ENCODE results near the gene LMBR1L.
A peak's percentile ranks its signal among the peaks of the same experiment; 100 is the strongest.
"Not testable (repeated sequence)": the region's sequence is repeated elsewhere in the genome, so short reads cannot be mapped to it uniquely, and the experiment has no call there.

The LMBR1L gene

DNA sequence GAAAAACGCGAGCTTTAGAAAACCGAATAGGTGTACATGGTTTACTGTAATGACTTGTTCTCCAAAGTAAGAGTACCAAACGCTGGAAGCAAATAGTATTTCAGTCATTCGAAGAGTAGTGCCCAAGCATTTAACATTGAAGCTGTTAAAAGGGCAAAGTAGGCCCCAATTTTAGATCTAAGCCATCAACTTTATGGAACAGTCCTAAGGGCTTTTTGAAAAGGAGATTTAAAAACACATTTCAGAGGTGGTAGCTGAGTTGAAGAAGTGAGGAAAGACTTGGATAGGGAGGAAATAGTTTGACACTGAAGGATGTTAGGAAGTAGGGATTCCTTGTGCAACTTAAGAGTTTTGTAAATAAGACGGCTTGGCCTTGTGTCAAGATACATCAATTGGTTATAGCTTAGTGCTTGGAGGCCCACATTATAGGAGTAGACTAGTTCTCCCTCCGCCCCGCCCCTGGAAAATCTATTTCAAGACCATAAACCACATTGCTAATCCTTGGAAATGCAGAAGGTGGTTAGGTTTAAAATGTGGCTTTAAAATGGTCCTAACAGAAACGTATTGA lies 21.3 kb upstream of the LMBR1L start:
- Histone ChIP-seq H3K9ac (ENCODE audit: low read length) (peak overlapping the region; percentile 87), H3K9me3 (ENCODE audit: control insufficient read depth, low read length) (no peaks in the 10 kb centered on the region), H3K36me3 (ENCODE audit: control insufficient read depth, insufficient read depth, low read length, severe bottlenecking) (peaks cover 26% of the 10 kb centered on the region), H3K27me3 (replicated peaks; ENCODE audit: control insufficient read depth, insufficient read depth, low read length) (no peaks in the 10 kb centered on the region), H3K4me1 (ENCODE audit: control insufficient read depth, insufficient read depth, low read length) (peaks cover 33% of the 10 kb centered on the region), H3K4me3 (ENCODE audit: low read length) (peak overlapping the region; percentile 99)
- peak; percentile 76 for DNase-seq (ENCODE audit: low read depth)

DNA sequence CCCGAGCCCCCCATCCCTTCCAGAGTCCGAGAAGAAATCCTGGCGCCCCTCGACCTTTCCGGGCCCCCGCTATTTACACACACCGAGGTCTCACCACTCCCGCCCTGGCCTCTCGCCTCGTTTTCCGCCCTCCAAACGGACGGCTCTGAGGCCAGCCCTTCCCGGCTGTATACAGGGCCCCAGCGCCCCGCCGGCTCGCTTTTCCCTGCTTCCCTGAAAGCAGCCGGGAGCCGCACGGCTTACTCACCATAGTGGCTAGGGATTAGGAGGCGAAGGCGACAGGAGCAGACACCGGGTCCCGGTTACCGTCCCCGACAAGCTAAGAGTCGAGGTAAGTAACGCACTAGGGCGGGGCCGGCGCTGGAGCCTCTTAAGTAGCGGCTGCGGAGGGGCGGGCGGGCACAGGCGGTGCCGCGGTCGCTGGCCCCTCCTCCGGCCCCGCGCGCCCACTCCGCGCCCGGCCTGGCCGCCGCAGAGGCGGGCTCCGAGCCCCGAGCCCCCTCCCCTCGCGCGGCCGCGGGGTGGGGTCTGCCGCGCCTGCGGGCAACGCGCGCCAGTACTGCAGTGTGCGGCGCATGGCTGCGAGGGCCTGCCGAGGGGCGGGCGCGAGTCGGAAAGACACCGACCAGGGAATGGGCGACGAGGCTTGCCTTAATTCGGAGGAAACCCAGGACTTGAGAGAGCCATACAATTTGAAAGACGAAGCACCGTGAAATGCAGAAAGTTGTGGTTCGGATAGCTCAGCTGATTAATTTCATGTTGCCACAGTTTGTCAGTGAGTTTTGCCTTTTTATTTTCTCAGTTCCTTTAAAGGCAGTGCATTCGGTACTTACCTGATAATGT lies 20.6 kb upstream of the LMBR1L start, which contains the start of gene TUBA1B:
Gene TUBA1B, minus strand, starts transcription at position 345 of the 843 bp plus-strand sequence. Its CDS starts 95 bp downstream, at position 250.
- Histone ChIP-seq H3K4me1 (ENCODE audit: control insufficient read depth, insufficient read depth, low read length) (peaks cover 33% of the 10 kb centered on the region), H3K9ac (ENCODE audit: low read length) (peak within 1 kb of the TSS; percentile 97), H3K27me3 (replicated peaks; ENCODE audit: control insufficient read depth, insufficient read depth, low read length) (no peaks in the 10 kb centered on the region), H3K36me3 (ENCODE audit: control insufficient read depth, insufficient read depth, low read length, severe bottlenecking) (peaks cover 28% of the 10 kb centered on the region), H3K4me3 (ENCODE audit: low read length) (peak within 1 kb of the TSS; percentile 99), H3K9me3 (ENCODE audit: control insufficient read depth, low read length) (no peaks in the 10 kb centered on the region)
- DNase-seq (ENCODE audit: low read depth) = peak; percentile 96

DNA sequence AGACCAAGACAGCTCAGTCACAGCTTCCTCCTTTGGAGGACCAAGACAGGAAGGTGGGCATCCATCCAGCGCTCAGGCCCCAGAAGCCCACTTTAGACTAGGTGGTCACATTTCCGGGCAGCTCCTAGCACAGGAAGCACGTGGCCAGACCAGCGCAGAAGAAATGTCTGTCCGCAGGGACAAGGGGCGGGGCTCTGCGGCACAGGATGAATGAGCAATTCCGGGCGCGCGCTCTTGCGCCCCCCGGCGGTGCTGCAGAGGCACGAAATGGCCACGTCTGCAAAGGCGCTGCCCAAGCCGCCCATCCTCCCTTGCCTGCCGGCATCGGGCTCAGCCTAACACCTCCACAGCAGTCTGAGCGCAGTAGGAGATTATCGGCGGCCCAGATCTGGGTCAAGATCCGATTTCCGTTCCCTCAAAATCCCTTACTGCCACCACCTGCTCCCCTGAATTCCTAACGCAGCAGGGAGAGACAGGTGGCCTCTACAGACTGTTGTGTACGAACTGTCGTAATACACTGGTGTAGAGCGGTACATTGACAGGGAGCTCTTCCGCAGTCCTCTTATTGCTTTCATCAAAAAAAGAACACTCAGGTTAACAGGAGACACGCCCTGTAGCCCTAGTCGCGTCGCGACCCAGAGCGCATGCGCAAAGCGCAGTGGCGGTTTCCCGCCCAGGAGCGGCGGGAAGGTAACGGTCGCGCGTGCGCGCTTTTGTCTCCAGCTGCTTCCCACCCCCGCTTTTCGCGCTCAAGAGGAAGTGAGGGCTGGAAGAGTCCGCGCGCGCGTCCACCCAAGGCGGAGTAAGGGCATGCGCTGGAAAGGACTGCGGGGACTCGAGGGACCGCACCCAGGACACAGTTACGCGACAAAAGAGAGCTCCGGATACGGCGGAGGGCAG lies 19.8 kb upstream of the LMBR1L start:
- Histone ChIP-seq H3K4me3 (ENCODE audit: low read length) (peak overlapping the region; percentile 99), H3K9me3 (ENCODE audit: control insufficient read depth, low read length) (no peaks in the 10 kb centered on the region), H3K9ac (ENCODE audit: low read length) (peak overlapping the region; percentile 97), H3K36me3 (ENCODE audit: control insufficient read depth, insufficient read depth, low read length, severe bottlenecking) (peaks cover 28% of the 10 kb centered on the region), H3K27me3 (replicated peaks; ENCODE audit: control insufficient read depth, insufficient read depth, low read length) (no peaks in the 10 kb centered on the region), H3K4me1 (ENCODE audit: control insufficient read depth, insufficient read depth, low read length) (peaks cover 33% of the 10 kb centered on the region)
- DNase-seq (ENCODE audit: low read depth) = peak; percentile 97

DNA sequence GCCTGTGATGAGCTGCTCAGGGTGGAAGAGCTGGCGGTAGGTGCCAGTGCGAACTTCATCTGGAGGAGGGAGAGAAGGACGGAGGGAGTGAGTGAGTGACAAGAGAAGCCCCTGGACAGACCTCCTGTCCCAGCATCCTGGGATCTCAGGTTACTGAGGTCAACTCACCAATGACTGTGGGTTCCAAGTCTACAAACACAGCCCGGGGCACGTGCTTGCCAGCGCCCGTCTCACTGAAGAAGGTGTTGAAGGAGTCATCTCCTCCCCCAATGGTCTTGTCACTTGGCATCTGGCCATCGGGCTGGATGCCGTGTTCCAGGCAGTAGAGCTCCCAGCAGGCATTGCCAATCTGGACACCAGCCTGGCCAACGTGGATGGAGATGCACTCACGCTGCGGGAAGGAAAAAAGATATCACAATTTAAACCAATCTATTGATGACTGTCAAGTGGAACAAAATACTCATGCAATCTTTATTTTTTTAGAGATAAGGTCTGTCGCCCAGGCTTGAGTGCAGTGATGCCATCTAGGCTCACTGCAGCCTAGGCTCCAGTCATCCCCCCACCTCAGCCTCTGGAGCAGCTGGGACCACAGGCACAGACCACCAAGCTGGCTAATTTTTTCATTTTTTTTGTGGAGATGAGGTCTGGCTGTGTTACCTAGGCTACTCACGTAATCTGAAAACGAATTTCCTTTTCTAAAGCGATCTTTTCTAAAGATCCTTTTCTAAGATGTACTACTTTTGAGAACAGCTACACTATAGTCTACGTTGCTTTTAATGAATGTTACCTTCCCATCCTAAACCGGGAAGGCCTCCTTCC lies 18.9 kb upstream of the LMBR1L start:
- DNase-seq (ENCODE audit: low read depth) = no peak
- peak overlapping the region; percentile 97 for H3K9ac ChIP-seq (ENCODE audit: low read length)
- H3K36me3 ChIP-seq (ENCODE audit: control insufficient read depth, insufficient read depth, low read length, severe bottlenecking) = peaks cover 28% of the 10 kb centered on the region
- no peaks in the 10 kb centered on the region for H3K27me3 ChIP-seq (replicated peaks; ENCODE audit: control insufficient read depth, insufficient read depth, low read length)
- no peaks in the 10 kb centered on the region for H3K9me3 ChIP-seq (ENCODE audit: control insufficient read depth, low read length)
- H3K4me3 ChIP-seq (ENCODE audit: low read length) = peak overlapping the region; percentile 99
- peaks cover 33% of the 10 kb centered on the region for H3K4me1 ChIP-seq (ENCODE audit: control insufficient read depth, insufficient read depth, low read length)

DNA sequence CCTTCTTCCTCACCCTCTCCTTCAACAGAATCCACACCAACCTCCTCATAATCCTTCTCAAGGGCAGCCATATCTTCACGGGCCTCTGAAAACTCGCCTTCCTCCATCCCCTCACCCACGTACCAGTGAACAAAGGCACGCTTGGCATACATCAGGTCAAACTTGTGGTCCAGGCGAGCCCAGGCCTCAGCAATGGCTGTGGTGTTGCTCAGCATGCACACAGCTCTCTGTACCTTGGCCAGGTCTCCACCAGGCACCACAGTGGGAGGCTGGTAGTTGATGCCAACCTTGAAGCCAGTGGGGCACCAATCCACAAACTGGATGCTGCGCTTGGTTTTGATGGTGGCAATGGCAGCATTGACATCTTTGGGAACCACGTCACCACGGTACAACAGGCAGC lies 17.3 kb upstream of the LMBR1L start:
- Histone ChIP-seq H3K36me3 (ENCODE audit: control insufficient read depth, insufficient read depth, low read length, severe bottlenecking) (peaks cover 28% of the 10 kb centered on the region), H3K4me1 (ENCODE audit: control insufficient read depth, insufficient read depth, low read length) (peaks cover 23% of the 10 kb centered on the region)
- H3K27me3 ChIP-seq (replicated peaks; ENCODE audit: control insufficient read depth, insufficient read depth, low read length); H3K9ac ChIP-seq (ENCODE audit: low read length); H3K4me3 ChIP-seq (ENCODE audit: low read length); H3K9me3 ChIP-seq (ENCODE audit: control insufficient read depth, low read length); DNase-seq (ENCODE audit: low read depth): not testable (repeated sequence)

DNA sequence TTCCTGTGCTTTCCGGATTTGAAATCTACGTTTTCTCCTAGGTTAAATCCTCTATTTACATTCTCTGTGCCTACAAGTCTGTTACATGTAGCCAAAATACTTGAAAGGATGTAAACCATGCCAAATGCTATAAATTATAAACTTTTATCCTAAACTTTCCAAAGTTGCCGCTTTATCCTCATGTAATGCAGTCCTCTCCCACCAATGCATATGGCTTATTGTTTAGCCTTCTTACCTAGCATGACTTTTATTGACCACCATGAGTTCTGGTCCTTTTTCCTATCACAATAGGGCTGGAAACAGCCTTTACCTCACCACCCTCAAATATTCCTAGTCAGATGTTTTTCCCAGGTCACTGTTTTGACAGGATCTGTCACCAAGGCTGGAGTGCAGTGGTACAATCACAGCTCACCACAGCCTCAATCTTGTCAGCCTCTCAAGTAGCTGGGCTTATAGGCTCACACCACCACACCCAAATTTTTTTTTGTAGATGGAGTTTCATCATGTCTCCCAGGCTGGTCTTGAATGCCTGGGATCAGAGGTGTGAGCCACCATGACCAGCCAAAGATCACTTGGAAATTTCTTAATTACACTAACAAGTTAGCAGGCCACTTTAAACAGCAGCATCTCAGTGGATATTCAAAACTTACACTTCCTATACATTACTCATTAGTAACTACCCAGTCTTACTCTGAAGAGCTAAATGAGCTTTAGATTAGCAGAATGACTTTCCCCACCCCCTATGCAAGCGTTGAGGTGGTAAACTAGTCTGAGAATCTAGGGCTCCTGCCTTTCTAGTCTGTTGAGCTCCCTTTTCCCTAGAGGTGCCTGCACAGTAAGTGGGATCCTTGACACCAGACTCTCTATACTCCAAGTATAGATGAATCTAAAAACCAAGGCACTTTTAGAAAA lies 16.5 kb upstream of the LMBR1L start:
- Histone ChIP-seq H3K36me3 (ENCODE audit: control insufficient read depth, insufficient read depth, low read length, severe bottlenecking) (peaks cover 28% of the 10 kb centered on the region), H3K27me3 (replicated peaks; ENCODE audit: control insufficient read depth, insufficient read depth, low read length) (no peaks in the 10 kb centered on the region), H3K9ac (ENCODE audit: low read length) (no peak overlapping the region), H3K4me3 (ENCODE audit: low read length) (no peak overlapping the region), H3K4me1 (ENCODE audit: control insufficient read depth, insufficient read depth, low read length) (peaks cover 17% of the 10 kb centered on the region), H3K9me3 (ENCODE audit: control insufficient read depth, low read length) (no peaks in the 10 kb centered on the region)
- DNase-seq (ENCODE audit: low read depth) = no peak

DNA sequence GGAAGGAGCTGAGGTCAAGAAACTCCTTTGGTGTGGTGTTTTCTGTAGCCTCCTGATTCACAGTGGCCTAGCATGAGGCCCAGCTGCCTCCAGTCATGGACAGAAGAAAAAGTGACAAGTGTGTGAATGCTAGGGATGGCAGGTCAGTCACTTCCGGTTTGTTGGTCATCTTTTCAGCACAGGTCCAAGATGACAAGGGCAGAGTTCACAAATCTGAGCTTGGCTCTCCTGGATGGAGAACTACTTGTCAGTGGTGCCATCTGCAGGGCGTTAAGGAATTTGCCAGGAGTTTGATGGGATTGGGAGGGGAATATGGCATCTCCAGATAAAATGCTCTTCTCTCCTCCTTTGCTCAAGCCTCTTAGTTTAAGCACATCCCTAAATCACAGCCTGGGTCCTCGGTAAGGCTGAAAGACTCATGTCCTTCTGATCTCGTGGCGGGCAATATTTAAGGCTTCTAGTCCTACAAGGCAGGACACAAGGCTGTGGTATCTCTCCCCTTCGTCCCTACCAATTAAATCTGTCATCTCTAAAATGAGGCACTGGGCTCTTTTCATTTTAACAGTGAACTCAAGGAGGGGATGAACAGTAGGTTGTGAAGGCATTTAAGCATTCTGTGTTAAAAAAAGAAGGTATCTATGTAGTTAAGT lies 10.5 kb upstream of the LMBR1L start:
- no peaks in the 10 kb centered on the region for H3K27me3 ChIP-seq (replicated peaks; ENCODE audit: control insufficient read depth, insufficient read depth, low read length)
- H3K36me3 ChIP-seq (ENCODE audit: control insufficient read depth, insufficient read depth, low read length, severe bottlenecking) = no peaks in the 10 kb centered on the region
- no peaks in the 10 kb centered on the region for H3K4me1 ChIP-seq (ENCODE audit: control insufficient read depth, insufficient read depth, low read length)
- H3K9ac ChIP-seq (ENCODE audit: low read length) = no peak overlapping the region
- DNase-seq (ENCODE audit: low read depth) = peak; percentile 82
- no peak overlapping the region for H3K4me3 ChIP-seq (ENCODE audit: low read length)
- H3K9me3 ChIP-seq (ENCODE audit: control insufficient read depth, low read length) = no peaks in the 10 kb centered on the region

DNA sequence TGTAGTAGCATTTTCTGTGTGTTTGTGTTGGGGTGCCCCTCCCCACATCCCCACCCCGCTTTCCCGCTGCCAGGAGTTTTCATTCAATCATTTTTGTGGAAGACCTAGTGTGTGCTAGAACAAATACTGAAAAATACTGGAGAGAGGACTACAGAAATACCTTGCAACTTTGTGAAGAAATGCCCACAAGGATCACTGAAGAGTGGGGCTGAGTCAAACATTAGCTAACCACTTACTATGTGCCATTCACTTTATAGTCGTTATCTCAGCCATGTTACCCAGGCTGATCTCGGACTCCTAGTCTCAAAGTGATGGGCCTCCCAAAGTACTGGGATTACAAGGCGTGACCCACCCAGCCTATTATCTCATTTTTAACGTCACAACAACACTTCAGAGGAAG lies 559 bp upstream of the LMBR1L start:
- Histone ChIP-seq H3K4me3 (ENCODE audit: low read length) (peak overlapping the region; percentile 97), H3K36me3 (ENCODE audit: control insufficient read depth, insufficient read depth, low read length, severe bottlenecking) (peaks cover 7% of the 10 kb centered on the region)

DNA sequence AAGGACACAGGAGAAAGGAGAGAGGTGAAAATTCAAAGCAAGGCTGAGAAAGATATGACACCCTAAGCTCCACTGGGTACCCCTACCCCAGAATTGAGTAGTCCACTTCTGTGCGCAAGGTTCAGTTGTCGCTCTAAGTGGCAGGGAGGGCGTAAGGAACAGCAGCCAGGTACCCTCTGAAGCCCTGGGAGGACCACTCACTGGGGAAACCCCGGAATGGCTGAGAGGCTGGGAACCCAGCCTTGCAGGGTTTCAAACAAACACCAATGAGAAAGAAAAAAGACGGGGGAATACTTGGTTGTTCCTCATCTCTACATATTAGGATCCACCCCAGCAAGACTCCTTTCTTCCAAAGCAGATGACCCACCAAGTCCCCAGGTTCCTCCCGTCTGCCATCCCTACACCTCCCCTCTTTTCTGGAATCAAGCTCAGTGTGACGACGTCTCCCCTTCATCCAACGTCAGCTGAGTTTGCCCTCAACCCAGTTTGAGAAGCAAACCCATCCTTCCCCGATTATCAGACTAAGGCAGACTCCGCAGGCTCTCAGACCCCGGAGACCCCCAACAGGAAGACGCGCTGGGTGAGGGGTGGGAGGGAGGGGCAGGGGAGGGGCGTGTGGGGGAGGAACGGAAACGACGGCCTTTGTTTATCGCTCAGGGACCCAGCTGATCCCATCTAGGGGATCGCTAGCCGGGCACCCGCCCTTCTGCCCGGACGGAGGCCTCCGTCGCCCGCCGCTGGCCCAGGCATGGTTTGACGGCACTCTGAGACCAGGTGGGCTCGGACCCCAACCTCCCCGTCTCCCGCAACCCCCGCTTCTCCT lies 795 bp downstream of the LMBR1L start:
- Histone ChIP-seq H3K4me3 (ENCODE audit: low read length) (peak overlapping the region; percentile 97), H3K36me3 (ENCODE audit: control insufficient read depth, insufficient read depth, low read length, severe bottlenecking) (peaks cover 7% of the 10 kb centered on the region), H3K9ac (ENCODE audit: low read length) (peak overlapping the region; percentile 99), H3K9me3 (ENCODE audit: control insufficient read depth, low read length) (no peaks in the 10 kb centered on the region), H3K27me3 (replicated peaks; ENCODE audit: control insufficient read depth, insufficient read depth, low read length) (no peaks in the 10 kb centered on the region), H3K4me1 (ENCODE audit: control insufficient read depth, insufficient read depth, low read length) (peaks cover 30% of the 10 kb centered on the region)
- DNase-seq (ENCODE audit: low read depth) = peak; percentile 56

More for the DNA sequence above, 559 bp upstream of the LMBR1L start:
- no peak for DNase-seq (ENCODE audit: low read depth)
- H3K9ac ChIP-seq (ENCODE audit: low read length) = peak overlapping the region; percentile 99
- H3K27me3 ChIP-seq (replicated peaks; ENCODE audit: control insufficient read depth, insufficient read depth, low read length) = no peaks in the 10 kb centered on the region
- peaks cover 20% of the 10 kb centered on the region for H3K4me1 ChIP-seq (ENCODE audit: control insufficient read depth, insufficient read depth, low read length)
- H3K9me3 ChIP-seq (ENCODE audit: control insufficient read depth, low read length) = no peaks in the 10 kb centered on the region
